Measurements from ENCODE around the gene KIF2C. TPM values are rescaled to one million over a fixed set of nuclear protein-coding genes. Genes with fewer than 3 reads are reported as not detected.

The KIF2C gene
- total and polyA plus RNA-seq, 9 of the 15 experiments (the other 6 are each of a cell fraction or from before 2014, with no cell fraction given) = 84.9 to 226 (median 169) TPM

DNA sequence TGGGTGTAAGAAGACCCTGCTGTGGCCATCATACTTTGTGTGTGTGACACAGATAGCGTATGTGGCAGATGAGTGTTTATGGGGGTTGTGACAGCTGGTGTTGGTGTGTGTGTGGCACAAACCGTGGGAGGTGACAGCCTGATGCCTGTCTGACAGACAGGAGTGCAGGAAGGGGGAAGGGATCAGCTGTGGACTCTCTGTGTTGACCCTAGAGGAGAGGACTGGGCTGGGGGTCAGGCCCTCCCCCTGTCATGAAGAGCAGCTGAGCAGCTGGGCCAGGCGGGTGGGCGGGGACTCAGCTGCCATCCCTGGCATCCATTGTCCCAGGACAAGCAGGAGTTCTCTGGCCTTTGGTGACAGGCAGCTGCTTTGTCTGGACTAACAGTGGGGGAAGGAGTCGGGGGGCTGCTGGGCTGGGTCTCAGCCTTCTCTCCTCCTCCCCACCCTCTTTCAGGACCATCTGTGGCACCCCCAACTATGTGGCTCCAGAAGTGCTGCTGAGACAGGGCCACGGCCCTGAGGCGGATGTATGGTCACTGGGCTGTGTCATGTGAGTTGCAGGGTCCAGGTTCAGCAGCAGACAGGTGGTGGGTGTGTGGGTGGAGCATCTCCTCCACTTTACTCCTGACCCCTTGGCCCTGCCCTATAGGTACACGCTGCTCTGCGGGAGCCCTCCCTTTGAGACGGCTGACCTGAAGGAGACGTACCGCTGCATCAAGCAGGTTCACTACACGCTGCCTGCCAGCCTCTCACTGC, 62.8 kb downstream of the KIF2C start (continued):
- no peak for TF ChIP-seq FOXJ3 (CRISPR knock-in tag; IDR thresholded peaks at IDR 0.05)
- no peak for TF ChIP-seq ZFP30 (CRISPR knock-in tag; IDR thresholded peaks at IDR 0.05; ENCODE audit: borderline replicate concordance)
- TF ChIP-seq KLF16 (IDR thresholded peaks at IDR 0.05) = no peak
- TF ChIP-seq ESRRB (CRISPR knock-in tag; IDR thresholded peaks at IDR 0.05; ENCODE audit: borderline replicate concordance) = no peak
- no peak for TF ChIP-seq ZNF785 (CRISPR knock-in tag; IDR thresholded peaks at IDR 0.05)
- no peak for TF ChIP-seq CTCF (IDR thresholded peaks at IDR 0.05 in 2 of 3, conservative IDR thresholded peaks at IDR 0.05 in 1 of 3; ENCODE audit: insufficient read depth in 2 of 3, low read depth in 1 of 3, low read length in 3 of 3)
- TF ChIP-seq ETS2 (tag; IDR thresholded peaks at IDR 0.05; ENCODE audit: borderline replicate concordance, poor library complexity, severe bottlenecking) = no peak
- TF ChIP-seq ZNF354B (CRISPR knock-in tag; IDR thresholded peaks at IDR 0.05) = no peak
- TF ChIP-seq, protein P1, sequence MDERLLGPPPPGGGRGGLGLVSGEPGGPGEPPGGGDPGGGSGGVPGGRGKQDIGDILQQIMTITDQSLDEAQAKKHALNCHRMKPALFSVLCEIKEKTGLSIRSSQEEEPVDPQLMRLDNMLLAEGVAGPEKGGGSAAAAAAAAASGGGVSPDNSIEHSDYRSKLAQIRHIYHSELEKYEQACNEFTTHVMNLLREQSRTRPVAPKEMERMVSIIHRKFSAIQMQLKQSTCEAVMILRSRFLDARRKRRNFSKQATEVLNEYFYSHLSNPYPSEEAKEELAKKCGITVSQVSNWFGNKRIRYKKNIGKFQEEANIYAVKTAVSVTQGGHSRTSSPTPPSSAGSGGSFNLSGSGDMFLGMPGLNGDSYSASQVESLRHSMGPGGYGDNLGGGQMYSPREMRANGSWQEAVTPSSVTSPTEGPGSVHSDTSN (CRISPR knock-in tag; IDR thresholded peaks at IDR 0.05; ENCODE audit: low read depth) = no peak
- TF ChIP-seq, protein P1 (tag; conservative IDR thresholded peaks at IDR 0.05; ENCODE audit: low read depth) = 0 out of 2 replicates have a peak, but pooled peaks have one; percentile 13
- TF ChIP-seq ZNF436 (CRISPR knock-in tag; IDR thresholded peaks at IDR 0.05) = no peak
- no peak for TF ChIP-seq CEBPB (tag; IDR thresholded peaks at IDR 0.05)
- TF ChIP-seq FOXK1 (CRISPR knock-in tag; IDR thresholded peaks at IDR 0.05; ENCODE audit: borderline replicate concordance) = no peak
- TF ChIP-seq, protein P2, sequence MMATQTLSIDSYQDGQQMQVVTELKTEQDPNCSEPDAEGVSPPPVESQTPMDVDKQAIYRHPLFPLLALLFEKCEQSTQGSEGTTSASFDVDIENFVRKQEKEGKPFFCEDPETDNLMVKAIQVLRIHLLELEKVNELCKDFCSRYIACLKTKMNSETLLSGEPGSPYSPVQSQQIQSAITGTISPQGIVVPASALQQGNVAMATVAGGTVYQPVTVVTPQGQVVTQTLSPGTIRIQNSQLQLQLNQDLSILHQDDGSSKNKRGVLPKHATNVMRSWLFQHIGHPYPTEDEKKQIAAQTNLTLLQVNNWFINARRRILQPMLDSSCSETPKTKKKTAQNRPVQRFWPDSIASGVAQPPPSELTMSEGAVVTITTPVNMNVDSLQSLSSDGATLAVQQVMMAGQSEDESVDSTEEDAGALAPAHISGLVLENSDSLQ (IDR thresholded peaks at IDR 0.05) = no peak; the same call in none of the 2 replicates
- TF ChIP-seq CTBP1 (IDR thresholded peaks at IDR 0.05; ENCODE audit: borderline replicate concordance) = no peak
- TF ChIP-seq ELF4 (CRISPR knock-in tag; IDR thresholded peaks at IDR 0.05) = no peak
- no peak for TF ChIP-seq ZNF143 (CRISPR knock-in tag; IDR thresholded peaks at IDR 0.05)
- no peak for TF ChIP-seq ILF3 (IDR thresholded peaks at IDR 0.05; ENCODE audit: borderline replicate concordance)
- TF ChIP-seq TARDBP (IDR thresholded peaks at IDR 0.05) = no peak
- TF ChIP-seq SIN3A (IDR thresholded peaks at IDR 0.05; ENCODE audit: borderline replicate concordance in 2 of 2, control insufficient read depth in 1 of 2, low read depth in 2 of 2, low read length in 2 of 2) = peak in 1 of 2 experiments; percentile 18; a peak in 1 of 4 replicates
- TF ChIP-seq CBX3 (IDR thresholded peaks at IDR 0.05; ENCODE audit: borderline replicate concordance in 1 of 2, low read length in 2 of 2) = no peak
- TF ChIP-seq NRF1 (conservative IDR thresholded peaks at IDR 0.05 in 1 of 2, IDR thresholded peaks at IDR 0.05 in 1 of 2) = no peak
- no peak for TF ChIP-seq ZNF764 (CRISPR knock-in tag; IDR thresholded peaks at IDR 0.05; ENCODE audit: low read depth)
- TF ChIP-seq FOS (IDR thresholded peaks at IDR 0.05; ENCODE audit: extremely low read depth, insufficient read length) = no peak

All from K562 (cell line).